HG03354 (cell line): ENCODE measurements around the gene ATXN7L1.
A peak's percentile ranks its signal among the peaks of the same experiment; 100 is the strongest.
"Not testable (repeated sequence)": the region's sequence is repeated elsewhere in the genome, so short reads cannot be mapped to it uniquely, and the experiment has no call there.

Source experiments
- ATAC-seq: cut with Tn5 transposase; IDR thresholded peaks from one replicate; pipeline ENCODE4 v1.9.1; 2021; ENCODE audit warnings: mild to moderate bottlenecking; ENCODE audit not compliant: unreplicated experiment, poor library complexity, severe bottlenecking

ATXN7L1 gene

DNA sequence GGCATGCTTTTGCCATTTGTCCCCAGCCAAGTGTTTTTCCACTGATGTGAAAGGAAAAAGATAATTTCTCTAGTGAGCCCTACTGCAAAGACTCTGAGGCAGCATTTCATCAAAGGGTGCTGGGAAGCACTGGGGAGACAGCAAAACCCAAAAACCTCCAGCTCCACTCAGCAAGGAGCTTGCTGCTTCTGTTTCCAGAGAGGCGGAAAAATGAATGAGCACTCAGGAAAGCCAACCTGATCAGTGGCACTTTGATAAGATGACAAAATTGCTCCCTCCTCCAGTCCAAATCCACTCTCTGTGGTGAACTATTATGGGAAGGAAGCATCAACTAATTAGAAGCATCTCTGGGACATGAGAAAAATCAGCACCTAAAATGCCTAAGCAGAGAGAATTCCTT, 68.2 kb downstream of the ATXN7L1 start:
- no peak for ATAC-seq

DNA sequence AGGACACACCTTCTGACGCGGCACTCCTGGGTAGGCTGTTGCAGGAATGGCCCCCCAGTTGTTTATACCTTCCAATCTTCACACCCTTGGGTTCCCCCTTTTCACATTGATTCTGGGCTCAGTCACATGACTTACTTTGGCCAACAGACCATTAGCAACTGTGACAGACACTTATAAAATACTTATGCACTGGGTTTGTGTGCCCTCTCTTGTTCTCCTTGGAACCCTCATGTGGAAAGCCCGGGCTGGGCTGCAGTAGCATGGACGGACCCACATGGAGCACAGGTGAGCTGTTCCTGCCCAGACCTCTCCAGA, 69.0 kb downstream of the ATXN7L1 start:
- ATAC-seq, result no peak

GRCh38 chr7:105806592-105807447, 69.6 kb downstream of the ATXN7L1 start:
- peak; percentile 23 for ATAC-seq

- ATAC-seq, result no peak
These were observed 70.9 kb downstream of the ATXN7L1 start for GRCh38 chr7:105805447-105806019.

- ATAC-seq, result no peak
These were observed 73.0 kb downstream of the ATXN7L1 start for GRCh38 chr7:105803429-105803736.

DNA sequence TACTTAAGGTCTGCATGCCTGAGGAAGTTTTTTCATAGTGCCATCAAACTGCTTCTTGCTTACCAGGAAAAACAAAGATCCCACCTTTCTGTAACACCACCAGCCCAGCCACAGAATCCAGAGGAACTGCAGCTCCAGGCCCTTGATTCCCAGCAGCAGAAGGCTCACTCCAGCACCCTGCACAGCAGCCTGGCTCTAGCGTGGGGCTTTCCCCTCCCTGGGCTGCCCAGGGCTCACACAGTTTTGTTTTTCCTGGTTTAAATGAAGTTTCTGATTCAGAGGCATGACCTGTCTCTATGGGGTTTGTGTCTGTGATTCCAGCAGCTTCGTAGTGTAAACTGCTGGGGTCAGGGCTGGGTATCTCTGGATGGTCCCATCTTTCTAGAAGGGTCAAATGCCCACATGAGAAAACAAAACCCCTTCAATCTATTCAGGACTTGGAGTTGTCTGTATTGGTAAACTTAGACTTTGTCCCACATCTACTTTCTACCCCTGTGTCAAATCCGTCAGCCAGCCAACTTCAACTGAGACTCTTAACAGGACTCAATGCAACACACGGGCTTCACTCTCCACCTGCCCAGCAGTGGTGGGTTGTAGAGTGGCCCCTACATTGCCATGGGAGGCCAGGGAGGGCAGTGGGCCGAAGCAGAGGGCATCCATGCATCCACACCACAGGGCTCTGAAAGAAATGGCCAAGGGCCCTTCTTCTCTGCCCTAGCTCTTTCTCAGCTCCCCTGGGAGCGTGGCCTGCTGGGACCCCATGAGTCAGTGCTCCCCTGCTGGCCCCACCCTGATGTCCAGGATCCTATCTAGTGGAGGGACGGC, 73.6 kb downstream of the ATXN7L1 start:
- no peak for ATAC-seq

- no peak for ATAC-seq
These were observed 75.4 kb downstream of the ATXN7L1 start for GRCh38 chr7:105800849-105801534.

- ATAC-seq, result peak; percentile 57
These were observed 76.0 kb downstream of the ATXN7L1 start for GRCh38 chr7:105800442-105800841.

GRCh38 chr7:105799677-105800076, 76.7 kb downstream of the ATXN7L1 start:
- ATAC-seq, result no peak

DNA sequence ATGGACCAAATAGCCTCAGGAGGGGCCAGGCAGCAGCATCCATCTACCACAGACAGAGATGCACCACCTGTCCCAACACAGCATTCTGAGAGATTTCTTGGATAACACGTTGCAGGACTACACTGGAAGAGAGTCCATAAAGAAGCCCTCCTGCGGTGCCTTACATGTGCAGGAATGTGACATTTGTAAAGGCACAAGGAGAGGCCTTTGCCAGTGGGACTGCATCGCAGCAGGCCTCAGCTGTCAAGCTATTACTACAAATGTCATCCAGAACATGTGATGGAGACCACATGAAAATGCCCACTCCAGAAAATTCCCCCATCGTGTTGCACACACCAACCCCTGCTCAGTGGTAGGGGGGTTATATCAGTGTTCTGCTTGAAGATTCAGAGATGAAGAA, 77.4 kb downstream of the ATXN7L1 start:
- ATAC-seq, result no peak

DNA sequence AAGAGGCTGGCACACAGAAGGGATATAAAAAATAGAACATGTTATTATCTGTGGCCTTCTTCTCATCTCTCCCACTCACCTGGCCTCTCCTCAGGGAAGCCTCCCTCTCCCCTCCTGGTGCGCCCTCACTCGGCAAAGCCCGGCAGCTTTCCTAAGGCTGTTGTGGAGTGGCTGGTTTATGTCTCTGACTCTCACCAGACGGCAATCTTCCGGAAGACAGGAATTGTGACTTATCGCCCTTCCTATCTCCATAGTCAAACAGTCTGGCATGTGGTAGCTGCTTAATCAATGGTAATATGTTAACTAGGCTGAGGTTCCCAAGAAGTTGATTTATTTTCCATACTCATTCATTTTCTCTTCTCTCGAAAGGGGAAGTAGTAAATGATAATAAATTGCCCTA, 78.7 kb downstream of the ATXN7L1 start:
- ATAC-seq, result no peak

GRCh38 chr7:105796365-105796764, 80.0 kb downstream of the ATXN7L1 start:
- ATAC-seq, result no peak

DNA sequence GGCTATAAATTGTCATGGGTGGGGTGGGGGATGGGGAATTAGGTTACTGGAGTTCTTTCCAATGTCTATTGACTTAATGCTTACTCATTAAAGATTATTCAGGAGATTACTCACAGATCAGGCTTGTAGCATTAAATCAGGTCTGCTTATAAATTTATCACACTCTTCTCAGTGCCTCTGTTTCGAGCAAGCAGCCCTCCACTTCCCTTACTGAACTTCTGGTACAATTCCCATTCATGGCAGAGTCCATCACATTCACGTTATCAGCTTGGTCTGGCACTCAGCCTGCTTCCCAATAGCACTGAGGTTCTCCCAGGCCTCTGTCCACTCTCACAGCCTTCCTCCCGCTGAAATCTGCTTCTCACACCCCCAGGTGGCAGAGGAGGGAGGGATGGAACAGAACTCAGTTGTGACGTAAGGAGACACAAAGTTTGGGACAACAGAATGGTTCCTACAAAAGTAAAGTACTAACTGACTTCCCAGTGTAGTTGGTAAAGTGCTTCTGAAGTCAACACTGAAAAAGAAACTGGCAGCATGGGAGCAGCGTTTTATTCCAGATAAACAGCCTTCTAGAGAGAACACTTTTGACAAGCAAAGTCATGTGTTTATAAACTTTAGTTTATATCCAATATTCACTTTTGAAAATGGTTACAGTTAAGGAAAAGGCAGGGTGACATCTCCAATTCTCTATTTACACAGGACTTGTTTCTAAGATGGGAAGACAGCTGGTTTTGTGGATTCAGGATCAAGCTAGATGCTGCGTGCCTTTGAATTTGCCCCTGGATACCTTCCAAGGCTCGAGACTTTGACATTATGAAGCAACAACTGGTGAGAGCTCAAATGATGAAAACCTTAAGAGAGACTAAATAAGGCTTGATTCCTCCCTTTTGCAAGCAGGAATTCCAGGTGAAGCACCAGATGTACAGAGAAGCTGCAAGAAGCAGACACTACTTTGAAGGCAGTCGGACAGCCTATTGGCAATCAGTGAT, 81.4 kb downstream of the ATXN7L1 start:
- ATAC-seq, result no peak

GRCh38 chr7:105792488-105793370, 83.7 kb downstream of the ATXN7L1 start:
- ATAC-seq, result no peak

- no peak for ATAC-seq
These were observed 84.5 kb downstream of the ATXN7L1 start for GRCh38 chr7:105791926-105792325.

DNA sequence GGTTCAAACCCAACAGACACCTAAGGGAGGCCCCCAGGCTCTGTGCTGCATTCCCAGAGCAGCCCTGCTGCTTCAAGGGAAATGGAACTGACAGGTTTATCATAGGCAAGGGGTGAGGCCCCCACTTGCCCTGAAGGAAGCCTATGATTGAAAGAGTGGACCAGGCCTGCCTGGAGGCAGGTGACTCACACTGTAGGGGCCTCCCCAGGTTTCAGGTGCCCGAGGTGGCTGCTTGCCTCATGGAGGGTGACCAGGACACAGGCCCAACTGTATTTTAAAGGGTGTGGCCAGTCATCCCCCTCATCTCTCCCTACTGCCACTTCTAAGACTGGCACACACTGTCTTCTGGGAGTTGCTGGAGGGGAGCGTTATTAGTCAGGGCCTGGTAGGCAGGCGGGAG, 85.4 kb downstream of the ATXN7L1 start:
- ATAC-seq, result no peak

DNA sequence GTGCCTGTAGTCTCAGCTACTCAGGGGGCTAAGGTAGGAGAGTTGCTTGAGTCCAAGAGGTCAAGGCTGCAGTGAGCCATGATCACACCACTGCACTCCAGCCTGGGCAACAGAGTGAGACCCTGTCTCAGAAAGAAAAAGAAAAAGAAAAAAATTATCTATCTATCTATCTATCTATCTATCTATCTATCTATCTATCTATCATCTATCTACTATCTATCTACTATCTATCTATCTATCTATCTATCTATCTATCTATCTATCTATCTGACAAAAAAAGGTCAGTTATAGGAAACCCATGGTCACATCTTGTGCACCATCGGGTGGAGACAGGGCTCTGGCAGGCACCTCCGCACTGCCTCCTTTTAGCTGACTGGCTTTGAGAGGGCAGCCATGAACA, 85.9 kb downstream of the ATXN7L1 start:
- not testable (repeated sequence) for ATAC-seq

DNA sequence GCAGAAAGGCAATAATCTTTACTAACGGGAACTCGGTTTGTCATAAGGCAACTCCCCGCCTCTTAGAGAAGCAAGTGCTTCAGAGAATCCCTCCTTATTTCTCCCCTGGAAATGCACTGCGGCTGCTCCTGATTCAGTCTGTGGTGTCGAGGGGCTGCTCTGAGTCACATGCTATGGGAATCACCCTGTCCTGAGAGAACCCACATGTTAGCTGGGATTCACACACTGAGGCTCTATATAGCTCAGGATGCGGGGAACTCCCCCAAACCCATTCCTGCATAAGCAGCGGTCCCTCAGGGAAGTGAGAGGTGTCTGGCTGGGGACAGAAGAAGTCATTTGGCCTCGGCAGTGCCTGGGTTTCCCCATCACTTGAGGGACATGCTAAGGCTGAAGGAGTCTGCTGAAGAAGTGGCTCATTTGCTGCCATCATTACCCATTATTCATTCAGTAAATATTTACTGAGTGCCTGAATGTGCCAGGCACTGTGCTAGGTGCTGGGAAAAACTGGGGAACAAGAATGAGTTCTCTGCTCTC, 87.5 kb downstream of the ATXN7L1 start:
- no peak for ATAC-seq
